Trophoblast cell (in vitro differentiated cells and primary cell): ENCODE measurements around the gene ANKRD66.
A peak's percentile ranks its signal among the peaks of the same experiment; 100 is the strongest.

Experiments used
- DNase-seq, 2 donors: peaks; one replicate each; pipeline ENCODE4 v3.0.0-alpha.2; 2016
- H2AFZ ChIP-seq: 2 replicates; pipeline ENCODE4 v1.6.1; 2013; ENCODE audit warnings: low read length, moderate library complexity, mild to moderate bottlenecking; ENCODE audit not compliant: insufficient read depth, poor library complexity
- H2AK5ac ChIP-seq: 2 replicates; pipeline ENCODE4 v1.6.1; 2013; ENCODE audit warnings: mild to moderate bottlenecking, low read length
- H2BK120ac ChIP-seq: 2 replicates; pipeline ENCODE4 v1.6.1; 2013; ENCODE audit warnings: low read length, mild to moderate bottlenecking, moderate library complexity; ENCODE audit not compliant: insufficient read depth, poor library complexity
- H2BK12ac ChIP-seq: 2 replicates; pipeline ENCODE4 v1.6.1; 2013; ENCODE audit warnings: mild to moderate bottlenecking, low read length, moderate library complexity
- H2BK5ac ChIP-seq: 2 replicates; pipeline ENCODE4 v1.6.1; 2013; ENCODE audit warnings: low read length, low read depth, moderate library complexity, mild to moderate bottlenecking; ENCODE audit not compliant: poor library complexity
- H3K14ac ChIP-seq: 2 replicates; pipeline ENCODE4 v1.6.1; 2013; ENCODE audit warnings: mild to moderate bottlenecking, low read length
- H3K18ac ChIP-seq: 2 replicates; pipeline ENCODE4 v1.6.1; 2013; ENCODE audit warnings: mild to moderate bottlenecking, low read length
- H3K23ac ChIP-seq: 2 replicates; pipeline ENCODE4 v1.6.1; 2013; ENCODE audit warnings: low read length
- H3K27ac ChIP-seq: 2 replicates; pipeline ENCODE4 v1.5.1; 2013; ENCODE audit warnings: low read depth, mild to moderate bottlenecking, inconsistent platforms, low read length, moderate library complexity
- H3K27me3 ChIP-seq: 2 replicates; pipeline ENCODE4 v1.6.1; 2013; ENCODE audit warnings: inconsistent platforms, mild to moderate bottlenecking, low read length, moderate library complexity; ENCODE audit not compliant: insufficient read depth
- H3K36me3 ChIP-seq, 2 experiments: 1 replicate in 1 of 2; 2 replicates in 1 of 2; pipeline ENCODE4 v1.6.1; 2013; ENCODE audit warnings: low read length in 2 of 2, mild to moderate bottlenecking in 2 of 2, moderate library complexity in 1 of 2; ENCODE audit not compliant: insufficient read depth in 2 of 2, control insufficient read depth in 1 of 2
- H3K4ac ChIP-seq: 2 replicates; pipeline ENCODE4 v1.6.1; 2013; ENCODE audit warnings: low read depth, mild to moderate bottlenecking, low read length, moderate library complexity
- H3K4me1 ChIP-seq, 2 experiments: 1 replicate in 1 of 2; 2 replicates in 1 of 2; pipeline ENCODE4 v1.6.1; 2013; ENCODE audit warnings: low read length in 2 of 2, mild to moderate bottlenecking in 2 of 2, moderate library complexity in 1 of 2; ENCODE audit not compliant: insufficient read depth in 2 of 2, control insufficient read depth in 1 of 2
- H3K4me2 ChIP-seq: 2 replicates; pipeline ENCODE4 v1.6.1; 2013; ENCODE audit warnings: inconsistent platforms, mild to moderate bottlenecking, low read length, moderate library complexity
- H3K4me3 ChIP-seq: 2 replicates; pipeline ENCODE4 v1.5.1; 2013; ENCODE audit warnings: mild to moderate bottlenecking, low read depth, low read length, inconsistent platforms
- H3K79me1 ChIP-seq: one replicate; pipeline ENCODE4 v1.6.1; 2013; ENCODE audit warnings: low read length
- H3K79me2 ChIP-seq: 2 replicates; pipeline ENCODE4 v1.6.1; 2013; ENCODE audit warnings: low read length, mild to moderate bottlenecking; ENCODE audit not compliant: control insufficient read depth, insufficient read depth, poor library complexity
- H3K9ac ChIP-seq: 2 replicates; pipeline ENCODE4 v1.6.1; 2013; ENCODE audit warnings: mild to moderate bottlenecking, low read length
- H3K9me3 ChIP-seq: 2 replicates; pipeline ENCODE4 v1.6.1; 2013; ENCODE audit warnings: low read depth, mild to moderate bottlenecking, control low read depth, inconsistent platforms, low read length; ENCODE audit not compliant: insufficient read depth
- H4K12ac ChIP-seq: 2 replicates; pipeline ENCODE4 v1.6.1; 2013; ENCODE audit warnings: low read depth, mild to moderate bottlenecking, low read length, moderate library complexity
- H4K8ac ChIP-seq: 2 replicates; pipeline ENCODE4 v1.6.1; 2013; ENCODE audit warnings: low read depth, mild to moderate bottlenecking, low read length, moderate library complexity
- H4K91ac ChIP-seq: one replicate; pipeline ENCODE4 v1.6.1; 2013; ENCODE audit warnings: low read depth, mild to moderate bottlenecking, low read length, moderate library complexity
- WGBS: extraction: QIAGEN DNeasy Blood & Tissue Kit; methylation state at CpG from one replicate; pipeline ENCODE4 v1.1.7; 2013; ENCODE audit warnings: missing lambda C conversion rate; ENCODE audit not compliant: insufficient read length, insufficient coverage; ENCODE audit errors: extremely low coverage; 5-methylcytosine and 5-hydroxymethylcytosine counted together

The ANKRD66 gene

DNA sequence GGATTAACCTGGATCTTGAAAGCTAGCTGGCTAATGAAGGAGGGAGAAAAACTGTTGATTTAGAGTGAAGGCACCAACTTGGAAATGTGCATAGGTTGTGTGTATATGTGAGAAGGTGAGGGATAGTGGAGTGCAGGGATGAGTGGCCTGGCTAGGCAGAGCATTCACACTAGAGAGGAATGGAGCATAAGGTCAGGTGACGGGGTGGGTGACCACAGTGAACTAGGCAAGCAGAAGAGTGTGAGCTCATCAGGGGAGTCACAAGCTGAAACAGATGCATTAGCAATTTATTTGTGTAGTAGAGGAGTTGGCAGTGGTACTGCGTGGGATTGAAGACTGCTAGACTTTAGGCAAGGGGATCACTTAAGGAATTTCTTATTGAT, 10.5 kb downstream of the ANKRD66 start:
- Histone ChIP-seq H3K9ac (no peak overlapping the region), H3K79me2 (no peaks in the 10 kb centered on the region), H2BK120ac (no peak overlapping the region), H3K4ac (no peak overlapping the region), H2BK12ac (no peak overlapping the region), H3K18ac (no peak overlapping the region), H3K4me2 (no peak overlapping the region), H4K12ac (no peak overlapping the region), H2AFZ (no peak overlapping the region), H3K79me1 (no peaks in the 10 kb centered on the region), H3K27ac (no peak overlapping the region), H2AK5ac (no peak overlapping the region), H4K8ac (no peak overlapping the region), H3K4me3 (no peak overlapping the region), H3K36me3 (no peaks in the 10 kb centered on the region), H2BK5ac (no peak overlapping the region), H3K4me1 (no peaks in the 10 kb centered on the region), H3K23ac (no peak overlapping the region), H3K14ac (no peak overlapping the region), H3K27me3 (no peaks in the 10 kb centered on the region), H4K91ac (no peak overlapping the region), H3K9me3 (no peaks in the 10 kb centered on the region)
- WGBS, result no CpG with 5 or more reads among the region's 2 CpGs
- peak in 1 of 2 donors; percentile 5 for DNase-seq

DNA sequence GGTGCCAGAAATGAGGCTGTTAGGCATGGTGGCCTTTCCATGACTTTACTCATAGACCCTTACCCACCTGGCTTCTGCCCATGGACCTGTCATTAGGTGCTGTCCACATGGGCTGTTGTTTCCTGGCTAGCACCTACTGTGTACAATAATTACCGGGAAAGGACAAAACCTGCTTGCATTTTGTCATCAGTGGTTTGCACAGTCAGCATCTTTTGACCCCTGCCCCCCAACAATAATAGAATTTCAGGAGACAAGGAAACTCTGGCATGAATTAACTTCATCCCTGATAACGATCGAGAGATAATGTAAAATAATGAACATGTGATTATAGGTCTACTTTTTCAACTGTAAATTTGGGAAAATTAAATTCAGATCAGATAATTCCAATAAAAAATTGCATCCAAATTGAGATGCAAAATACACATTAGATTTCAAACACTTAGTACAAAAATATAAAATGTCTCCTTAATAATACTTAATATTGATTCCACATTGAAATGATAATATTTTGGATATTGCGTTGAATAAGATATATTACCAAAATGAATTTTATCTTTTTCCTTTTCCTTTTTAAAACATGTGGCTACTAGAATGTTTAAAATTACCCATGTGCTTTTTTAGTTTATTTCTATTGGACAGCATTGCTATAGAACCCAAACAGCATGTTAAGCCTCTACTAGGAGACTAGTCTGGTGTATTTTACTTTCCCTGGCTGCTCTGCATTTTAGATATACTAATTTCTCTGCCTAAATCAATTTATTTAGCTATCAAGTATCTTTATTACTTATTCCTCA, 12.4 kb downstream of the ANKRD66 start:
- Histone ChIP-seq H2BK12ac (no peak overlapping the region), H3K4me2 (no peak overlapping the region), H3K9me3 (no peaks in the 10 kb centered on the region), H3K4me3 (no peak overlapping the region), H2BK5ac (no peak overlapping the region), H3K14ac (no peak overlapping the region), H2AK5ac (no peak overlapping the region), H4K12ac (no peak overlapping the region), H3K27me3 (no peaks in the 10 kb centered on the region), H4K91ac (no peak overlapping the region), H3K18ac (no peak overlapping the region), H2BK120ac (no peak overlapping the region), H3K27ac (no peak overlapping the region), H3K4ac (no peak overlapping the region), H3K79me2 (no peaks in the 10 kb centered on the region), H3K4me1 (no peaks in the 10 kb centered on the region), H4K8ac (no peak overlapping the region), H3K23ac (peak overlapping the region; percentile 29), H2AFZ (no peak overlapping the region), H3K36me3 (no peaks in the 10 kb centered on the region), H3K9ac (no peak overlapping the region), H3K79me1 (no peaks in the 10 kb centered on the region)
- no CpG with 5 or more reads among the region's 4 CpGs for WGBS
- DNase-seq, result no peak

DNA sequence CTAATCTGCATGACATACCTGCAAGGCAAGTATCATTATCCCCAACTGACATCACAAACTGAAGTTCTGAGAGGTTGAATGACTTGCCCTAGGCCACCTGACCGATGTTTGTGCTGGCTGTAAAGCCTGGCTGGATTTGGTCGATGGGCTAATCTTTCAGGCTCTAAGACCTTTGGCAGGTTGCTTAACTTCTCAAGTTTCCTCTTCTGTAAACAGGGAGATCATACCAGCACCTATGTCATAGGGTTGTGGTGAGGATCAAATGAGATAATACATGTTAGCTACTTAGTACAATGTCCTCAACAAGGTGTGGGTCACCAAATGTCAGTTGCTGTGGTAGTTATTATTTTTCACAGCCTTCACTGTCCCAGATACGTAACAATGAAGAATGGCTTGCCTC, 14.2 kb downstream of the ANKRD66 start:
- WGBS, result no CpG with 5 or more reads among the region's 3 CpGs
- Histone ChIP-seq H3K27ac (no peak overlapping the region), H2BK12ac (no peak overlapping the region), H3K36me3 (no peaks in the 10 kb centered on the region), H2BK120ac (no peak overlapping the region), H2BK5ac (no peak overlapping the region), H3K9ac (no peak overlapping the region), H3K79me1 (no peaks in the 10 kb centered on the region), H3K27me3 (no peaks in the 10 kb centered on the region), H3K4ac (no peak overlapping the region), H3K4me3 (no peak overlapping the region), H3K4me1 (no peaks in the 10 kb centered on the region), H3K4me2 (no peak overlapping the region), H3K14ac (no peak overlapping the region), H3K79me2 (no peaks in the 10 kb centered on the region), H4K8ac (no peak overlapping the region), H4K12ac (no peak overlapping the region), H3K18ac (no peak overlapping the region), H3K9me3 (no peaks in the 10 kb centered on the region), H4K91ac (no peak overlapping the region), H3K23ac (no peak overlapping the region), H2AK5ac (no peak overlapping the region), H2AFZ (no peak overlapping the region)
- no peak for DNase-seq

DNA sequence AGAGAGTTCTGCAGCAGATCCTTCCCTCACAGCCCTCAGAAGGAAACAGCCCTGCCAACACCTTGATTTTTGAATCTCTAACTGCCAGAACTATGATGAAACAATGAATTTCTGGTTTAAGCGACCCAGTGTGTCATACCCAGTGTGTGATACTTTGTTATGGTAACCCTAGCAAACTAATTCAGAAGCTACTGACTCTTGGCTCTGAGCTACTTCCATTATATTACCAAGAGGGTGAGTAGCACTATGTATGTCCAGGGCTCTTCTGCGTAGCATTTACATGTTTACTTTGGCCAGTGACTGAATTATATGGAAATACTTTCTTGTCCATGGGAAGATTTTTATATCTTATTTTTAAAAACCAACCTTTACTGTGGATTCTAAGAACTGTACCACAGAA, 16.7 kb downstream of the ANKRD66 start:
- H3K4me3 ChIP-seq, result no peak overlapping the region
- H4K91ac ChIP-seq, result no peak overlapping the region
- WGBS, result no CpG with 5 or more reads among the region's 2 CpGs
- no peaks in the 10 kb centered on the region for H3K36me3 ChIP-seq
- no peak overlapping the region for H3K27ac ChIP-seq
- no peak overlapping the region for H3K18ac ChIP-seq
- no peak overlapping the region for H2AK5ac ChIP-seq
- H3K9ac ChIP-seq, result no peak overlapping the region
- no peaks in the 10 kb centered on the region for H3K79me1 ChIP-seq
- H2BK120ac ChIP-seq, result no peak overlapping the region
- H4K8ac ChIP-seq, result no peak overlapping the region
- no peak overlapping the region for H3K23ac ChIP-seq
- H3K4me1 ChIP-seq, result no peaks in the 10 kb centered on the region
- H2AFZ ChIP-seq, result no peak overlapping the region
- DNase-seq, result no peak
- no peaks in the 10 kb centered on the region for H3K27me3 ChIP-seq
- H3K4ac ChIP-seq, result no peak overlapping the region
- H3K4me2 ChIP-seq, result no peak overlapping the region
- H4K12ac ChIP-seq, result no peak overlapping the region
- no peak overlapping the region for H3K14ac ChIP-seq
- no peak overlapping the region for H2BK12ac ChIP-seq
- no peaks in the 10 kb centered on the region for H3K9me3 ChIP-seq
- no peaks in the 10 kb centered on the region for H3K79me2 ChIP-seq
- no peak overlapping the region for H2BK5ac ChIP-seq
